GM12892 (cell line): ENCODE data around the gene TREM1.

Experiments
- POLR2A ChIP-seq: IDR thresholded peaks from 2 replicates; pipeline ENCODE4 v1.6.1; 2011; ENCODE audit warnings: low read depth, low read length, control low read depth
- TAF1 ChIP-seq: IDR thresholded peaks from 2 replicates; pipeline ENCODE4 v1.6.1; 2011; ENCODE audit warnings: low read depth, mild to moderate bottlenecking, control low read depth, low read length, borderline replicate concordance

DNA sequence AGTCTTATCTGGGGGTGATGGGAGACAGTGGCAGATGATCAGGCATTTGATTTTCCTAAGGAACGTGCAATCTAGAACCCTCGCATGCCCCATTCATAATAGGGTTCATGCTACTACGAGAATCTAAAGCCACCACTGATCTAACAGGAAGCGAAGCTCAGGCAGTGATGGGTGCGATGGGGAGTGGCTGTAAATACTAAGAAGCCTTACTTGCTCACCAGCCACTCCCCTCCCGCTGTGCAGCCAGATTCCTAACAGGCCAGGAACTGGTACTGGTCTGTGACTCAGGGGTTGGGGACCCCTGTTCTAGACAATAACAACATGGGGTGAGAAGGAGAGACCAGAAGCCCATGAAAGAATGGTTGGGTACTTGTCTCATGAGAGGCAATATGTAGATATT lies 53.8 kb downstream of the TREM1 start:
- TF ChIP-seq POLR2A (no peak), TAF1 (no peak)
